Lower leg skin (tissue), 3 donors: Measurements from ENCODE around the gene ARG1.

Experiments used
- POLR2A ChIP-seq, 2 donors: fragments of 450-650 bp; IDR thresholded peaks; one replicate each; pipeline ENCODE4 v1.6.1; 2016 to 2017; ENCODE audit warnings: antibody characterized with exemption in 2 of 2, mild to moderate bottlenecking in 1 of 2, moderate library complexity in 1 of 2
- TF ChIP-seq, protein P1 (sequence below), 3 donors: fragments of 450-650 bp; IDR thresholded peaks; one replicate each; pipeline ENCODE4 v1.5.1; 2016; ENCODE audit warnings: antibody characterized with exemption in 3 of 3, mild to moderate bottlenecking in 3 of 3, moderate library complexity in 2 of 3

- TF ChIP-seq, protein P1, sequence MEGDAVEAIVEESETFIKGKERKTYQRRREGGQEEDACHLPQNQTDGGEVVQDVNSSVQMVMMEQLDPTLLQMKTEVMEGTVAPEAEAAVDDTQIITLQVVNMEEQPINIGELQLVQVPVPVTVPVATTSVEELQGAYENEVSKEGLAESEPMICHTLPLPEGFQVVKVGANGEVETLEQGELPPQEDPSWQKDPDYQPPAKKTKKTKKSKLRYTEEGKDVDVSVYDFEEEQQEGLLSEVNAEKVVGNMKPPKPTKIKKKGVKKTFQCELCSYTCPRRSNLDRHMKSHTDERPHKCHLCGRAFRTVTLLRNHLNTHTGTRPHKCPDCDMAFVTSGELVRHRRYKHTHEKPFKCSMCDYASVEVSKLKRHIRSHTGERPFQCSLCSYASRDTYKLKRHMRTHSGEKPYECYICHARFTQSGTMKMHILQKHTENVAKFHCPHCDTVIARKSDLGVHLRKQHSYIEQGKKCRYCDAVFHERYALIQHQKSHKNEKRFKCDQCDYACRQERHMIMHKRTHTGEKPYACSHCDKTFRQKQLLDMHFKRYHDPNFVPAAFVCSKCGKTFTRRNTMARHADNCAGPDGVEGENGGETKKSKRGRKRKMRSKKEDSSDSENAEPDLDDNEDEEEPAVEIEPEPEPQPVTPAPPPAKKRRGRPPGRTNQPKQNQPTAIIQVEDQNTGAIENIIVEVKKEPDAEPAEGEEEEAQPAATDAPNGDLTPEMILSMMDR (IDR thresholded peaks at IDR 0.05) = no peak
- no peak for TF ChIP-seq POLR2A (IDR thresholded peaks at IDR 0.05)
These were observed 10.9 kb upstream of the ARG1 start for GRCh38 chr6:131561925-131562707.
